ENCODE measurements around the gene MSI2. TPM values are rescaled to one million over a fixed set of nuclear protein-coding genes. Genes with fewer than 3 reads are reported as not detected.
A peak's percentile ranks its signal among the peaks of the same experiment; 100 is the strongest.

Gene MSI2
- total RNA-seq, 1 experiment from 2014 or later = 169 TPM

DNA sequence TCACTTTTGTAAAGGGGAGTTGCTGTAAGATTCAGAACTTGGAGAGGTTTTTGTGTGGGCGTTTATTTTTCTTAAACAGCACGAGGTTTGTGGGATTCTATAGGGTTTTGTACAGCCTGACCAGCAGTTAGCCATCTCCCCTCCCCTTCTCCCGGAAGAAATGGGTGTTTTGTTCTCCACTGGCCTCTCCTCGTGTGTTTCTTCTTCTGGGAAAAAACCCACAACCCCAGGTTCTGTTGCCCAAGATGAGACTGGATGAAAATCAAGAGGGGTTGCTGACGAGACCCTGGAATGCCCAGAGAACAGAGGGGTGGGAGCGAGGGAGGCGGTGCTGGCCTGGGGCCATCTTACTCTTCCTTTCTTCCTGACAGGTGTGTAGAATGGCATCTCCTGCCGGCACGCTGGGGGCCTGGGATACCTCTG is 186.1 kb downstream of the MSI2 start:
- no peak overlapping the region for H3K4me3 ChIP-seq (ENCODE audit: low read length)
- H3K79me2 ChIP-seq (ENCODE audit: low read length) = peaks cover 99% of the 10 kb centered on the region
- H3K36me3 ChIP-seq (ENCODE audit: insufficient read depth, low read length) = no peaks in the 10 kb centered on the region
- no peak overlapping the region for H2AFZ ChIP-seq (ENCODE audit: low read length)
- peak overlapping the region; percentile 48 for H3K4me2 ChIP-seq (ENCODE audit: low read depth, low read length, poor library complexity, severe bottlenecking)
- peaks cover 100% of the 10 kb centered on the region for H3K4me1 ChIP-seq (ENCODE audit: low read length)
- DNase-seq = no peak
- H4K20me1 ChIP-seq (ENCODE audit: insufficient read depth, low read depth, low read length) = no peaks in the 10 kb centered on the region
- H3K27ac ChIP-seq (ENCODE audit: low read length) = peak overlapping the region; percentile 93
- H3K27me3 ChIP-seq (ENCODE audit: low read length) = no peaks in the 10 kb centered on the region
- peak overlapping the region; percentile 61 for H3K9ac ChIP-seq (ENCODE audit: low read length)
- no peaks in the 10 kb centered on the region for H3K9me3 ChIP-seq (ENCODE audit: low read length)
- no peaks in the 10 kb centered on the region for H3K9me2 ChIP-seq (replicated peaks; ENCODE audit: insufficient read depth, low read length)

DNA sequence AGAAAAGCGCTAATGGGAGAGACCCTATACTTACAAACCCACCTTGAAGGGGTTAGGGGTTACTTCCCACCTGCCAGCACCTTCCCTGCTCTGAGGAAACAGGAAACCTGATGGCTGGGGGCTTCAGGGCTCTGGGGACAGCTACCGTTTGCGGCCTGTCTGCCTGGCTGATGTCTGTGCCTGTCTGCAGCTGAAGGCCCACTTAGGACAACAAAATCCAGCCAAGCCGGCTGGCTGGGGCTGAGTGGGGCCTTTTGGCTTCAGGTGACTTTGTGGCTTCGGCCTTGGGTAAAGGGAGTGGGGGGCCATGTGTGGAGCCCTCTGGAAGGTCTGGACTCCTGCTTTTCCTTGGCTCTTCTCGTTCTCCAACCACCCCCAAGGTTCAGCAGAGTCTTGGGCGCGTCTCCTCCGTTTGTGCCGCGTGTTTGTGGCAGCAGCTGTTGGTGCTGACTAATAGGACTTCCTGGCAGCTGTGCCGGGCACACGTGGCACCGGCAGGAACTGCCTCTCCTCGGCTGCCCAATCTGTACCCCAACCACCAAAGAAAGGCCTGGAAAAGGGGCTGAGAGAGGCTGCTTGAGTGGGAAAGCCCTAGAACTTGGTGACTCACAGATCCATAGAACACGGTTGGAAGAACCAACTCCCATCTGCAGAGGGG is 186.7 kb downstream of the MSI2 start:
- Histone ChIP-seq H3K9ac (ENCODE audit: low read length) (peak overlapping the region; percentile 61), H2AFZ (ENCODE audit: low read length) (no peak overlapping the region), H3K4me2 (ENCODE audit: low read depth, low read length, poor library complexity, severe bottlenecking) (peak overlapping the region; percentile 48), H3K9me3 (ENCODE audit: low read length) (no peaks in the 10 kb centered on the region), H3K9me2 (replicated peaks; ENCODE audit: insufficient read depth, low read length) (no peaks in the 10 kb centered on the region), H3K79me2 (ENCODE audit: low read length) (peaks cover 99% of the 10 kb centered on the region), H3K27ac (ENCODE audit: low read length) (peak overlapping the region; percentile 93), H3K36me3 (ENCODE audit: insufficient read depth, low read length) (no peaks in the 10 kb centered on the region), H4K20me1 (ENCODE audit: insufficient read depth, low read depth, low read length) (no peaks in the 10 kb centered on the region), H3K4me3 (ENCODE audit: low read length) (no peak overlapping the region), H3K4me1 (ENCODE audit: low read length) (peaks cover 100% of the 10 kb centered on the region), H3K27me3 (ENCODE audit: low read length) (no peaks in the 10 kb centered on the region)
- DNase-seq = peak; percentile 68

DNA sequence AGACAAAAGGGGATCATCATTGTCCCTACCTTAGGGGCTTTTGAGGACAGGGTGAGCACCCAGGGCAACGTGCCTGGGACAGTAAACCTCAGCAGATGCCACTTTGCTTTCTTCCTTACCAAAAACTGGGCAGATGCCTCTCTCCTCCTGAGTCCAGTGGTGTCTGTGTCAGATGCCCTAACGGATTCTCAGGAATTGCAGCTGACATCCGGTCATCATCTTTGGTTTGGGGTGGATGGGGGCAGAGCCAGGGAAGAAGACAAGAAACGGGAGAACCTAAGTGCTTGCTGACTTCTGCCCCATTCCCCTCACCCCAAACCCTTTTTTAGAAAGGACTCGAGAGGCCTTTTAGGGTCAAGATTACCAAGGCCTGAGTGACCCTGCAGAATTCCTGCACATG is 187.5 kb downstream of the MSI2 start:
- H3K9me2 ChIP-seq (replicated peaks; ENCODE audit: insufficient read depth, low read length) = no peaks in the 10 kb centered on the region
- H3K79me2 ChIP-seq (ENCODE audit: low read length) = peaks cover 99% of the 10 kb centered on the region
- DNase-seq = no peak
- H4K20me1 ChIP-seq (ENCODE audit: insufficient read depth, low read depth, low read length) = no peaks in the 10 kb centered on the region
- no peaks in the 10 kb centered on the region for H3K9me3 ChIP-seq (ENCODE audit: low read length)
- peak overlapping the region; percentile 93 for H3K27ac ChIP-seq (ENCODE audit: low read length)
- no peak overlapping the region for H2AFZ ChIP-seq (ENCODE audit: low read length)
- H3K36me3 ChIP-seq (ENCODE audit: insufficient read depth, low read length) = no peaks in the 10 kb centered on the region
- H3K9ac ChIP-seq (ENCODE audit: low read length) = peak overlapping the region; percentile 61
- H3K4me3 ChIP-seq (ENCODE audit: low read length) = no peak overlapping the region
- peak overlapping the region; percentile 48 for H3K4me2 ChIP-seq (ENCODE audit: low read depth, low read length, poor library complexity, severe bottlenecking)
- H3K27me3 ChIP-seq (ENCODE audit: low read length) = no peaks in the 10 kb centered on the region
- H3K4me1 ChIP-seq (ENCODE audit: low read length) = peaks cover 100% of the 10 kb centered on the region

DNA sequence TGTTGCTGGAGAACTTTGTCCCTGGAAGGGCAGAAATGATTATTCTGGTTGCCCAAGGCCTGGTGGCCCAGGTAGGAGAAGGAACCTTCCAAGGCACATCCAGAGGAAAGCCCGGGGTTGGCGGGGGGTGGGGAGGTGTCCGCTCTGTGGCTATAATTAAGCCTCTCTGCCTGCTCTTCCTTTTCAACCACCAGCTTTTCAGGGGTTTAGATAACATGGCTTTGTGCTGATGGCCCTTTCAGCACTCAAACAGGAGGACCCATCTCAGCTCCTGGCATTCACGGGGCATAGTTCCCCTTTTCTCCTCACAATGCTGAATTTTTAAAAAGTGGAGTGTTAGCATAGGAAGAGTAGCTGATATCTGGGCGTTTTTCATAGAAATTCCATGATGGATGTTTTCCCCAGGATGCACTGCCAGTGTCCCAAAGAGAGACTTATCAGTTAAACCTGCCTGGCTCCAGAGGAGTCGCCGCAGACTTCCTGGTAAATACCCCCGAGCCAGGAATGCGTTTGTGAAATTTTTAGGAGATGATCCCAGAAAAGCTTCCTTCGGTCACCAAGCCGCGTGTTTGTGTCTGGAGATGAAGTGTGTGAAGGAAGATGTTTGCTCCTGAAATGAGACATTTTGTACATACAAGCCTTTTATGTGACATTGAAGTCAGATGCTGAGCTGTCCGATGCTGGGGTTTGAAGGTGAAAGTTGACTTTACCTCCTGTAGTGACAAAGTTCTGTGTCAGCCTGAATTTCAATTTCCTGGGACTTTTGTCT is 188.5 kb downstream of the MSI2 start:
- Histone ChIP-seq H3K4me2 (ENCODE audit: low read depth, low read length, poor library complexity, severe bottlenecking) (no peak overlapping the region), H3K9ac (ENCODE audit: low read length) (peak overlapping the region; percentile 61), H3K9me3 (ENCODE audit: low read length) (no peaks in the 10 kb centered on the region), H2AFZ (ENCODE audit: low read length) (no peak overlapping the region), H4K20me1 (ENCODE audit: insufficient read depth, low read depth, low read length) (no peaks in the 10 kb centered on the region), H3K79me2 (ENCODE audit: low read length) (peaks cover 98% of the 10 kb centered on the region), H3K9me2 (replicated peaks; ENCODE audit: insufficient read depth, low read length) (no peaks in the 10 kb centered on the region), H3K27me3 (ENCODE audit: low read length) (no peaks in the 10 kb centered on the region), H3K4me3 (ENCODE audit: low read length) (no peak overlapping the region), H3K4me1 (ENCODE audit: low read length) (peaks cover 100% of the 10 kb centered on the region), H3K27ac (ENCODE audit: low read length) (peak overlapping the region; percentile 93), H3K36me3 (ENCODE audit: insufficient read depth, low read length) (no peaks in the 10 kb centered on the region)
- DNase-seq = no peak

DNA sequence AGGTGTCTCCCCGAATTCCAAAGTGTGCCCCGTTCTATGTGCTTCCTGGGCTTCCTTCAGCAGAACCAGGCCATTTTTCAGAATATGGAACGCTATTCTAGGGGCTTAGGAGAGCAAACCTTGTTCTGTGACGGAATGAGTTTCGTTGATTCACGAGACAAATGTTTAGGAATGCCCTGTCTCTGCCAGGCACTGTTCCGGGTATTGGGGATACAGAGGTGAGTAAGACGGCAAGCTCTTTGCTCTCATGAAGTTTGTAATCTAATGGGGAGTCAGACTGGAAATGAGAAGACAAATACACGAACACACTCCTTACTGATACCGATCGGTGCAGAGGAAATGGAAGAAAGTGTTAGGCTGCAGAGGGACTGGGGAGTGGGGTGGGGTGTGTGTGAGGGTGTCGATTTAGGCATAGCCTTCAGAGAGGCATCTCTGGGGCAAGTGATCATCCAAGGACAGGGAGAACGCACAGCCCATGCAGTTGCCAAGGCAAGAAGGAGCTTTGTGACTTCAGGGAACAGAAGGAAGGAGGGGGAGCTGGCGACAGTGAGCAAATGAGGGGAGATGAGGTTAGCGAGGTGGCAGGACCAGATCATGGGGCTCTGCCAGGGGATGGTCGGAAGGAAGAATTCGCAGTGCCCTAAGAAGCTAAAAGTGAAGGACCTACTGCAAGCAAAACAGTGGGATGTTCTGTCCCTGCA is 189.6 kb downstream of the MSI2 start:
- Histone ChIP-seq H3K27me3 (ENCODE audit: low read length) (no peaks in the 10 kb centered on the region), H4K20me1 (ENCODE audit: insufficient read depth, low read depth, low read length) (no peaks in the 10 kb centered on the region), H3K9ac (ENCODE audit: low read length) (no peak overlapping the region), H3K9me2 (replicated peaks; ENCODE audit: insufficient read depth, low read length) (no peaks in the 10 kb centered on the region), H3K79me2 (ENCODE audit: low read length) (peaks cover 96% of the 10 kb centered on the region), H3K9me3 (ENCODE audit: low read length) (no peaks in the 10 kb centered on the region), H3K4me3 (ENCODE audit: low read length) (no peak overlapping the region), H3K4me1 (ENCODE audit: low read length) (peaks cover 100% of the 10 kb centered on the region), H3K4me2 (ENCODE audit: low read depth, low read length, poor library complexity, severe bottlenecking) (no peak overlapping the region), H2AFZ (ENCODE audit: low read length) (no peak overlapping the region), H3K27ac (ENCODE audit: low read length) (peak overlapping the region; percentile 93; the same call in 1 of the 2 replicates), H3K36me3 (ENCODE audit: insufficient read depth, low read length) (0 out of 2 replicates have a peak, but pooled peaks cover 3% of the 10 kb centered on the region)
- no peak for DNase-seq

DNA sequence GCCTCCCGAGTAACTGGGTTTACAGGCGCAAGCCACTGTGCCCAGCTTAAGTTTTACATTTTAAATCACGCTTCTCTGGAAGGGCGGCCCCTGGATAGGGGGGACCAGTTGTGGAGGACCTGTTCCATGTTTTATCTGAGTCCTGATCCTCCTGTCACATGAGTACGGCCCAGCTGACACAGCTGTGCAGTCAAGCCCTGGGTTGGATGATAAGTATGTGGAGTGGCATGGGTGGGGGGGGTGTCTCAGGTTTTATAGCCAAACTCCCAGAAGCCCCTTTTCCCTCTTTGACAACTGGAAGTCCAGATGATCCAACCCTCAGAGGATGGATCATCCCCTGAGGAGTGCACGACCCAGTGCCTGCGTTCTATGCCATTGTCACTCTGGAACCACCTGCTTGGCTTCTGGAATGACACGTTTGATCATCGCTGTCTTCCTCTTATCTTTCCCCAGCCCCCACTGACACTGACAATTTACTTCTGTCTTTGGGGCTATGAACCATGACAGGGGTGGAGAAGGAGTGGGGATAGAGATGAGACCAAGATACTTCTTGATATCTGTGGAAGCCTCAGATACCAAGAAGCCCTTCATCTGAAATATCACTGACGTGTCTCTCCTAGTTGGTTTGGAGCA is 191.2 kb downstream of the MSI2 start:
- H3K27ac ChIP-seq (ENCODE audit: low read length) = peak overlapping the region; percentile 93

DNA sequence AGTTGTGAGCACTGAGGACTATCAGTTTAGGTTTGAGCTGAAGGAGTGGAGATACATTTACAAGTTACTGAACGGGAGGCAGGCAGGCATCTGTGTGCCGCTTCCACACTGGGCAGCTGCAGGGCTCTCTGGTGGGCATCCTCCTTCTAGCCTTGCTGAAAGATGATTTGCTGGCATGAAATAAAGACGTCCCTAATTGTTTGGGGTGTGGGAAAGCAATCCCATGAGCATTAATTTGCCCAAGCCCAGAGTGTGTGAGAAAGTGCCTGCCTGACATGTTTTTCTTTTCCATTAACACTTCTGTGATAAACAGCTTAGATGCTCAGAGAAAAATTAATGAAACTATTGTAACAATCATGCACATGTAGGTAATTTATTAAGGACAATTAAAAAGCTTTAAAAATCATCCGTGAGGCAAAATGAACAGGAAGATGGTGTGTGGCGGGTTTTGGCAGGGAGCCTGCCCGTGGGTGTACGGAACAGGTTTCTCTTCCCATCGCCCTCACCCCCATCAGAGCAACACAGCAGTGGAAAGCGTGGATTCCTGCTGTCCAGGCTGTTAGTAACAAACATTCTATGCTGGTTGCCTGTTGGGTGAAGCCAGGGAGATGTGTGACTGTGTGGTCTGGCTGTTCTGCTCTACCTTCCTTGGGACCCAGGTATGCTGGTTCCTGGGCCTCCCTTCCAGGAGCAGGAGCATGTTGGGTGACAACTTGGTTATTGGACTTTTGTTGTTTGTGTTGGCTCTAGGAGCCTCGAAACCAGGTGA is 191.9 kb downstream of the MSI2 start:
- peak overlapping the region; percentile 93 for H3K27ac ChIP-seq (ENCODE audit: low read length)
- H3K4me2 ChIP-seq (ENCODE audit: low read depth, low read length, poor library complexity, severe bottlenecking) = peak overlapping the region; percentile 14
- H3K4me1 ChIP-seq (ENCODE audit: low read length) = peaks cover 78% of the 10 kb centered on the region

More for the DNA sequence above, 191.2 kb downstream of the MSI2 start:
- peaks cover 96% of the 10 kb centered on the region for H3K79me2 ChIP-seq (ENCODE audit: low read length)
- no peak overlapping the region for H2AFZ ChIP-seq (ENCODE audit: low read length)
- H3K4me2 ChIP-seq (ENCODE audit: low read depth, low read length, poor library complexity, severe bottlenecking) = peak overlapping the region; percentile 14
- H3K36me3 ChIP-seq (ENCODE audit: insufficient read depth, low read length) = 0 out of 2 replicates have a peak, but pooled peaks cover 5% of the 10 kb centered on the region
- no peak overlapping the region for H3K4me3 ChIP-seq (ENCODE audit: low read length)
- no peak for DNase-seq
- no peaks in the 10 kb centered on the region for H3K9me3 ChIP-seq (ENCODE audit: low read length)
- H3K9ac ChIP-seq (ENCODE audit: low read length) = peak overlapping the region; percentile 8; the same call in 1 of the 2 replicates
- H3K9me2 ChIP-seq (replicated peaks; ENCODE audit: insufficient read depth, low read length) = no peaks in the 10 kb centered on the region
- H3K27me3 ChIP-seq (ENCODE audit: low read length) = no peaks in the 10 kb centered on the region
- no peaks in the 10 kb centered on the region for H4K20me1 ChIP-seq (ENCODE audit: insufficient read depth, low read depth, low read length)
- peaks cover 85% of the 10 kb centered on the region for H3K4me1 ChIP-seq (ENCODE audit: low read length)

More for the DNA sequence above, 191.9 kb downstream of the MSI2 start:
- 0 out of 2 replicates have a peak overlapping the region, but pooled peaks have one; percentile 8 for H3K9ac ChIP-seq (ENCODE audit: low read length)
- no peaks in the 10 kb centered on the region for H4K20me1 ChIP-seq (ENCODE audit: insufficient read depth, low read depth, low read length)
- peaks cover 92% of the 10 kb centered on the region for H3K79me2 ChIP-seq (ENCODE audit: low read length)
- H3K36me3 ChIP-seq (ENCODE audit: insufficient read depth, low read length) = 0 out of 2 replicates have a peak, but pooled peaks cover 5% of the 10 kb centered on the region
- H3K4me3 ChIP-seq (ENCODE audit: low read length) = no peak overlapping the region
- H3K27me3 ChIP-seq (ENCODE audit: low read length) = no peaks in the 10 kb centered on the region
- H3K9me3 ChIP-seq (ENCODE audit: low read length) = no peaks in the 10 kb centered on the region
- no peaks in the 10 kb centered on the region for H3K9me2 ChIP-seq (replicated peaks; ENCODE audit: insufficient read depth, low read length)
- H2AFZ ChIP-seq (ENCODE audit: low read length) = no peak overlapping the region
- no peak for DNase-seq
